Neural crest cell (in vitro differentiated cells): ENCODE data around the gene CCDC57. TPM values are rescaled to one million over a fixed set of nuclear protein-coding genes. Genes with fewer than 3 reads are reported as not detected.
A peak's percentile ranks its signal among the peaks of the same experiment; 100 is the strongest.

Source experiments
- DNase-seq: peaks from one replicate; pipeline ENCODE4 v3.0.0; 2021; ENCODE audit warnings: low read depth, mixed read lengths, low spot score
- H3K27ac Mint-ChIP-seq: one replicate; pipeline ENCODE4 v1.8.0; 2021; ENCODE audit warnings: mild to moderate bottlenecking, mixed read lengths; ENCODE audit not compliant: unreplicated experiment
- H3K27me3 Mint-ChIP-seq: 2 replicates; pipeline ENCODE4 v1.8.0; 2021; ENCODE audit warnings: low read depth, mild to moderate bottlenecking, mixed read lengths
- H3K36me3 Mint-ChIP-seq: 2 replicates; pipeline ENCODE4 v1.8.0; 2021; ENCODE audit warnings: low read depth, mild to moderate bottlenecking, mixed read lengths
- H3K4me1 Mint-ChIP-seq: 2 replicates; pipeline ENCODE4 v1.8.0; 2021; ENCODE audit warnings: mixed read lengths
- H3K4me3 Mint-ChIP-seq: one replicate; pipeline ENCODE4 v1.8.0; 2021; ENCODE audit warnings: mild to moderate bottlenecking, mixed read lengths
- H3K9me3 Mint-ChIP-seq: 2 replicates; pipeline ENCODE4 v1.8.0; 2021; ENCODE audit warnings: mixed read lengths
- CTCF ChIP-seq: fragments of 200-600 bp; sonication (generic); conservative IDR thresholded peaks from 2 replicates; pipeline ENCODE4 v1.5.0; 2021; ENCODE audit warnings: antibody characterized with exemption, mild to moderate bottlenecking
- total RNA-seq: library from RNA; stranded (reverse); gene quantifications from 2 replicates; pipeline ENCODE4 v1.2.1, GENCODE V29; 2021

CCDC57 gene
- total RNA-seq, 1 donor from 2014 or later, result 47.5 TPM

GRCh38 chr17:82232876-82233785 is 20.5 kb upstream of the CCDC57 start:
- Mint-ChIP-seq H3K9me3 (no peaks in the 10 kb centered on the region), H3K36me3 (no peaks in the 10 kb centered on the region), H3K27ac (no peak overlapping the region), H3K27me3 (peaks cover 14% of the 10 kb centered on the region), H3K4me3 (peak overlapping the region; percentile 23), H3K4me1 (peaks cover 3% of the 10 kb centered on the region)
- DNase-seq, result no peak
- TF ChIP-seq CTCF, result no peak

GRCh38 chr17:82232322-82232820 is 19.7 kb upstream of the CCDC57 start:
- Mint-ChIP-seq H3K4me1 (peaks cover 3% of the 10 kb centered on the region), H3K4me3 (no peak overlapping the region), H3K27me3 (peaks cover 22% of the 10 kb centered on the region), H3K36me3 (no peaks in the 10 kb centered on the region), H3K27ac (no peak overlapping the region), H3K9me3 (no peaks in the 10 kb centered on the region)
- DNase-seq, result no peak
- TF ChIP-seq CTCF, result no peak

DNA sequence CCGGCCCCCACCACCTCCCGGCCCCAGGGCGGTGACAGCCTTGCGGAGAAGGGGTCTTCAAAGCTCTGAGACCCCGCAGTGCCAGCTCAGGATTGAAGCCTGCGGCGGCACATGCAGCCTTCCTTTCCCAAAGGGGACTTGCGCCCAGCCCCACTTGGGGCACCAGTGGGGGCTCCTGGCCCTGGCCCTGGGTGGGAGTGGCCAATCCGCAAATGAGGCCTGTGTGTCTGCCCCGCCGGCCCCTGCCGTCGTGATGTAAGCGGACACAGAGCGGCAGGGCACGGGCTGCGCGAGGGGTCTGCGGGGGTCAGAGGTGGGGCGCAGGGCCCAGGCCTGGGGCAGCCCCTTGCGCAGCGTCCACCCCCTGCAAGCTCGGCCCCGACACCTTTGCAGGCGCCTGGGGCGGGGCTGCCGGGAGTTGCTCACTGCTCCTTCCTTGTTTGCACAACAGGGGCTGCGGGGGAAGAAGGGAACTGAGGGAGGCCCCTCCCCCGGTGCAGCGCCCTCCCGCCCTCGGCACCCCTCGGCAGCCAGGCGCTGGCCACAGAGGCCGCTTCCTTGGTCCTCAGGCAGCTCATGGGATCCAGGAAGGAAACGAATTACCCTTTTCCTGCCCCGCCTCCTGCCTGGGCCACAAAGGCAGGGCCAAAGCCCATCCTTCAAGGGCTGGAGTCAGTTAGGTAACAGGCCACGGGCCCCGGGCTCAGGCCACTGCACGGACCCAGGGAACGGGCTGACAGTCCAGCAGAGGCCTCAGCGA is 19.1 kb upstream of the CCDC57 start:
- no peak overlapping the region for H3K27ac Mint-ChIP-seq
- no peaks in the 10 kb centered on the region for H3K9me3 Mint-ChIP-seq
- no peak for TF ChIP-seq CTCF
- H3K4me3 Mint-ChIP-seq, result no peak overlapping the region
- peaks cover 3% of the 10 kb centered on the region for H3K4me1 Mint-ChIP-seq
- H3K27me3 Mint-ChIP-seq, result peaks cover 26% of the 10 kb centered on the region
- no peaks in the 10 kb centered on the region for H3K36me3 Mint-ChIP-seq
- DNase-seq, result peak; percentile 41

GRCh38 chr17:82231312-82231561 is 18.6 kb upstream of the CCDC57 start:
- no peak for TF ChIP-seq CTCF
- H3K36me3 Mint-ChIP-seq, result no peaks in the 10 kb centered on the region
- H3K4me1 Mint-ChIP-seq, result peaks cover 3% of the 10 kb centered on the region
- no peak for DNase-seq
- no peak overlapping the region for H3K27ac Mint-ChIP-seq
- H3K9me3 Mint-ChIP-seq, result no peaks in the 10 kb centered on the region
- H3K4me3 Mint-ChIP-seq, result no peak overlapping the region
- peaks cover 26% of the 10 kb centered on the region for H3K27me3 Mint-ChIP-seq

DNA sequence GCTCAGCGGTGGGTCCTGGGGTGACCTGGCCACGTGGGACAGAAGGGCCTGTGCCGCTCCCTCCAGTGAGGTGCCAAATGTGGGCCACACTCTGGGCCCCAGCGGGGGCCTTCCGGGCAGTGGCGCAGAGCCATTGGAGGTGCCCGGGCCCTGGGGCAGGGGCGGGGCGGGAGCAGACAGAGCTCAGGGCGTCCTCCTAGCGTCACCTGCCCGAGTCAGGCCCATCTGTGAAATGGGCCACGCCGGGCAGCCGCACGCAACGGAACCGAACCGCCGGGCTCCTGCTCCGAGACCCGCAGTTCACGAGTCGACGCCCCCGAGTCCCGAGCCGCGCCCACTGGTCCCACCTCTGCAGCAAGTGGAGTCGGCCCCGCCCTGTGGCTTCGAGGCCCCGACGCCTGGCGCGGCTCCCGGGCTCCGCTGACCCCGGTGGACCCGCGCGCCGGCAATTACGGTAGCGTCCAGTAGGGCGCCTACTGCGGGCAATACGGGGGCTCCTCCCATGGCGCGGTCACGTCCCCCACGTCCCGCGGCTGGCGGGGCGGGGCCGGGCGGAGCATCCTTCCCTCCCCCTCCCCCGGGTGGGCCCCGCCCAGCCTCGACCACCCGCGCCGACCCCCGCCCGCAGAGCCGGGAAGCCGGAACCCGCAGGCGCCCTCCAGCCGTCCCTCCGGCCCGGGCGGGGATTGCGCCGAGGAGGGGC is 18.1 kb upstream of the CCDC57 start:
- Mint-ChIP-seq H3K27ac (no peak overlapping the region), H3K36me3 (no peaks in the 10 kb centered on the region), H3K9me3 (no peaks in the 10 kb centered on the region), H3K4me1 (peaks cover 3% of the 10 kb centered on the region), H3K4me3 (no peak overlapping the region), H3K27me3 (peaks cover 26% of the 10 kb centered on the region)
- peak; percentile 57 for DNase-seq
- TF ChIP-seq CTCF, result peak; percentile 60
